Liver (tissue), 9 donors: ENCODE results near the gene VCP. TPM values are rescaled to one million over a fixed set of nuclear protein-coding genes. Genes with fewer than 3 reads are reported as not detected.

Experiments
- DNase-seq: peaks from one replicate; pipeline ENCODE4 v3.0.0-alpha.2; 2017; ENCODE audit warnings: low spot score
- H3K27ac ChIP-seq, 2 donors: one replicate each; pipeline ENCODE4 v1.7.0; 2013; ENCODE audit warnings: inconsistent platforms in 2 of 2, low read length in 2 of 2, control low read depth in 1 of 2, low read depth in 1 of 2, mild to moderate bottlenecking in 1 of 2
- H3K27me3 ChIP-seq, 4 donors: one replicate each; pipeline versions ENCODE4 v1.6.1 to v1.7.0; 2013; ENCODE audit warnings: low read length in 3 of 4, inconsistent platforms in 1 of 4, mild to moderate bottlenecking in 1 of 4, moderate library complexity in 1 of 4; ENCODE audit not compliant: control insufficient read depth in 4 of 4, insufficient read depth in 4 of 4
- H3K36me3 ChIP-seq, 4 donors: one replicate each; pipeline versions ENCODE4 v1.6.1 to v1.7.0; 2013; ENCODE audit warnings: low read length in 3 of 4, mild to moderate bottlenecking in 3 of 4, low read depth in 1 of 4, moderate library complexity in 1 of 4; ENCODE audit not compliant: control insufficient read depth in 4 of 4, insufficient read depth in 3 of 4
- H3K4me1 ChIP-seq, 4 donors: one replicate each; pipeline versions ENCODE4 v1.6.1 to v1.7.0; 2013; ENCODE audit warnings: low read length in 3 of 4, mild to moderate bottlenecking in 3 of 4, moderate library complexity in 1 of 4; ENCODE audit not compliant: control insufficient read depth in 4 of 4, insufficient read depth in 4 of 4
- H3K4me3 ChIP-seq, 3 donors: one replicate each; pipeline versions ENCODE4 v1.6.1 to v1.7.0; 2013; ENCODE audit warnings: low read length in 3 of 3, control low read depth in 1 of 3, low read depth in 1 of 3, mild to moderate bottlenecking in 1 of 3
- H3K9ac ChIP-seq, 2 donors: one replicate each; pipeline ENCODE4 v1.7.0; 2013; ENCODE audit warnings: low read length in 2 of 2, mild to moderate bottlenecking in 2 of 2, moderate library complexity in 2 of 2, control low read depth in 1 of 2, low read depth in 1 of 2
- H3K9me3 ChIP-seq, 4 donors: one replicate each; pipeline versions ENCODE4 v1.6.1 to v1.7.0; 2013; ENCODE audit warnings: low read length in 3 of 4; ENCODE audit not compliant: control insufficient read depth in 4 of 4
- EGR1 ChIP-seq, 2 donors: IDR thresholded peaks; 2 replicates each; pipeline ENCODE4 v1.6.1; 2016 to 2018; ENCODE audit warnings: antibody characterized with exemption in 2 of 2, low read depth in 2 of 2
- FOXA1 ChIP-seq: IDR thresholded peaks from 2 replicates; pipeline ENCODE4 v1.6.1; 2016; ENCODE audit warnings: antibody characterized with exemption
- FOXA2 ChIP-seq: IDR thresholded peaks from 2 replicates; pipeline ENCODE4 v1.6.1; 2016; ENCODE audit warnings: antibody characterized with exemption
- GABPA ChIP-seq, 2 donors: IDR thresholded peaks in 1 of 2; conservative IDR thresholded peaks in 1 of 2; 2 replicates each; pipeline ENCODE4 v1.6.1; 2016; ENCODE audit warnings: antibody characterized with exemption in 2 of 2, mild to moderate bottlenecking in 1 of 2, moderate library complexity in 1 of 2
- HNF4A ChIP-seq, 2 donors: conservative IDR thresholded peaks; 2 replicates each; pipeline ENCODE4 v1.6.1; 2016; ENCODE audit warnings: antibody characterized with exemption in 2 of 2, mild to moderate bottlenecking in 2 of 2
- HNF4G ChIP-seq: IDR thresholded peaks from 2 replicates; pipeline ENCODE4 v1.6.1; 2016; ENCODE audit warnings: antibody characterized with exemption
- JUND ChIP-seq, 2 donors: IDR thresholded peaks; 2 replicates each; pipeline ENCODE4 v1.6.1; 2016; ENCODE audit warnings: antibody characterized with exemption in 2 of 2
- MAX ChIP-seq: IDR thresholded peaks from 2 replicates; pipeline ENCODE4 v1.6.1; 2016; ENCODE audit warnings: antibody characterized with exemption
- NR2F2 ChIP-seq: IDR thresholded peaks from 2 replicates; pipeline ENCODE4 v1.6.1; 2016; ENCODE audit warnings: antibody characterized with exemption
- RAD21 ChIP-seq, 2 donors: IDR thresholded peaks; 2 replicates each; pipeline ENCODE4 v1.6.1; 2016; ENCODE audit warnings: antibody characterized with exemption in 2 of 2, mild to moderate bottlenecking in 2 of 2
- REST ChIP-seq: IDR thresholded peaks from 2 replicates; pipeline ENCODE4 v1.6.1; 2016; ENCODE audit warnings: antibody characterized with exemption, mild to moderate bottlenecking
- RXRA ChIP-seq, 2 donors: IDR thresholded peaks; 2 replicates each; pipeline ENCODE4 v1.6.1; 2017 to 2018; ENCODE audit warnings: antibody characterized with exemption in 2 of 2, mild to moderate bottlenecking in 1 of 2
- SP1 ChIP-seq: IDR thresholded peaks from 2 replicates; pipeline ENCODE4 v1.6.1; 2018; ENCODE audit warnings: antibody characterized with exemption, mild to moderate bottlenecking
- TAF1 ChIP-seq: conservative IDR thresholded peaks from 2 replicates; pipeline ENCODE4 v1.6.1; 2016; ENCODE audit warnings: antibody characterized with exemption, mild to moderate bottlenecking
- YY1 ChIP-seq: IDR thresholded peaks from 2 replicates; pipeline ENCODE4 v1.6.1; 2016; ENCODE audit warnings: antibody characterized with exemption, mild to moderate bottlenecking
- ZBTB33 ChIP-seq: IDR thresholded peaks from 2 replicates; pipeline ENCODE4 v1.6.1; 2016; ENCODE audit warnings: antibody characterized with exemption
- WGBS: extraction: QIAGEN DNeasy Blood & Tissue Kit; methylation state at CpG from one replicate; pipeline ENCODE4 v1.1.7; 2013; 5-methylcytosine and 5-hydroxymethylcytosine counted together
- polyA plus RNA-seq, 2 donors: library from polyadenylated mRNA; stranded (reverse) in 1 of 2; unstranded in 1 of 2; fragments of 200-250 nt in 1 of 2; fragments of >200 nt in 1 of 2; fragmentation: Nextera tagmentation in 1 of 2; extraction: Ambion mirVana in 1 of 2; gene quantifications; one replicate each; pipeline versions ENCODE4 v1.2.1 to v1.2.3, GENCODE V29; 2013 to 2015
- total RNA-seq, 2 donors: library from RNA; depleted of rRNA; stranded (reverse); fragments of >200 nt; gene quantifications; one replicate each; pipeline ENCODE4 v1.2.3, GENCODE V29; 2014
- TF ChIP-seq, protein P1 (sequence below): IDR thresholded peaks from 2 replicates; pipeline ENCODE4 v1.6.1; 2016; ENCODE audit warnings: antibody characterized with exemption
- TF ChIP-seq, protein P2 (sequence below): fragments of 150-350 bp; IDR thresholded peaks from 2 replicates; pipeline ENCODE4 v1.5.1; 2017; ENCODE audit warnings: improper control_type of control experiment, low read depth, low read length; ENCODE audit not compliant: missing input control
- donor health status: healthy.
- donor health status: healthy.
- donor health status: healthy.
- donor health status: healthy.
- donor health status: healthy.

Gene VCP
- total and polyA plus RNA-seq, 4 donors, result 57.6 to 248 (median 153) TPM

DNA sequence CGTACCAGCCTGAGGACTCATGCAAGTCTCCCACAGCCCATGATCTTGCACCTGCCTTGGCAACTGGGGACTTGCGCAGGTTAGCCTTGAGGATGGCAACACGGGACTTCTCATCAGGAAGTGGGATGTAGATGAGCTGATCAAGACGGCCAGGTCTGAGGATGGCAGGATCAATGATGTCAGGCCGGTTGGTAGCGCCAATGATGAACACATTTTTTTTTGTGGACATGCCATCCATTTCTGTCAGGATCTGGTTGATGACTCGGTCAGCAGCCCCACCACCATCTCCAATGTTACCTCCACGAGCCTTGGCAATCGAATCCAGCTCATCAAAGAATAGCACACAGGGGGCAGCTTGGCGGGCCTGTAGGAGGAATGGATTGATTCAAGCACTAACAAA lies 13.0 kb downstream of the VCP start:
- Histone ChIP-seq H3K4me3 (no peak overlapping the region), H3K27ac (no peak overlapping the region), H3K36me3 (peaks cover 43 to 95% (median 90%) of the 10 kb centered on the region in 4 donors), H3K27me3 (no peaks in the 10 kb centered on the region), H3K4me1 (no peaks in the 10 kb centered on the region), H3K9ac (no peak overlapping the region), H3K9me3 (no peaks in the 10 kb centered on the region)
- WGBS, result 96% methylated on average over 10 of the region's 10 CpGs
- TF ChIP-seq FOXA2 (no peak), SP1 (no peak), RXRA (IDR thresholded peaks at IDR 0.05) (no peak), HNF4A (conservative IDR thresholded peaks at IDR 0.05) (no peak), TAF1 (no peak), YY1 (no peak), JUND (IDR thresholded peaks at IDR 0.05) (no peak), HNF4G (no peak), NR2F2 (no peak), RAD21 (IDR thresholded peaks at IDR 0.05) (no peak), MAX (no peak), REST (no peak), GABPA (IDR thresholded peaks at IDR 0.05 in 1 of 2, conservative IDR thresholded peaks at IDR 0.05 in 1 of 2) (no peak), EGR1 (IDR thresholded peaks at IDR 0.05; ENCODE audit: low read depth in 2 of 2) (no peak), FOXA1 (no peak), ZBTB33 (no peak)
- TF ChIP-seq, protein P1, sequence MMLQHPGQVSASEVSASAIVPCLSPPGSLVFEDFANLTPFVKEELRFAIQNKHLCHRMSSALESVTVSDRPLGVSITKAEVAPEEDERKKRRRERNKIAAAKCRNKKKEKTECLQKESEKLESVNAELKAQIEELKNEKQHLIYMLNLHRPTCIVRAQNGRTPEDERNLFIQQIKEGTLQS, result no peak
- TF ChIP-seq, protein P2, sequence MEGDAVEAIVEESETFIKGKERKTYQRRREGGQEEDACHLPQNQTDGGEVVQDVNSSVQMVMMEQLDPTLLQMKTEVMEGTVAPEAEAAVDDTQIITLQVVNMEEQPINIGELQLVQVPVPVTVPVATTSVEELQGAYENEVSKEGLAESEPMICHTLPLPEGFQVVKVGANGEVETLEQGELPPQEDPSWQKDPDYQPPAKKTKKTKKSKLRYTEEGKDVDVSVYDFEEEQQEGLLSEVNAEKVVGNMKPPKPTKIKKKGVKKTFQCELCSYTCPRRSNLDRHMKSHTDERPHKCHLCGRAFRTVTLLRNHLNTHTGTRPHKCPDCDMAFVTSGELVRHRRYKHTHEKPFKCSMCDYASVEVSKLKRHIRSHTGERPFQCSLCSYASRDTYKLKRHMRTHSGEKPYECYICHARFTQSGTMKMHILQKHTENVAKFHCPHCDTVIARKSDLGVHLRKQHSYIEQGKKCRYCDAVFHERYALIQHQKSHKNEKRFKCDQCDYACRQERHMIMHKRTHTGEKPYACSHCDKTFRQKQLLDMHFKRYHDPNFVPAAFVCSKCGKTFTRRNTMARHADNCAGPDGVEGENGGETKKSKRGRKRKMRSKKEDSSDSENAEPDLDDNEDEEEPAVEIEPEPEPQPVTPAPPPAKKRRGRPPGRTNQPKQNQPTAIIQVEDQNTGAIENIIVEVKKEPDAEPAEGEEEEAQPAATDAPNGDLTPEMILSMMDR, result no peak
- no peak for DNase-seq

DNA sequence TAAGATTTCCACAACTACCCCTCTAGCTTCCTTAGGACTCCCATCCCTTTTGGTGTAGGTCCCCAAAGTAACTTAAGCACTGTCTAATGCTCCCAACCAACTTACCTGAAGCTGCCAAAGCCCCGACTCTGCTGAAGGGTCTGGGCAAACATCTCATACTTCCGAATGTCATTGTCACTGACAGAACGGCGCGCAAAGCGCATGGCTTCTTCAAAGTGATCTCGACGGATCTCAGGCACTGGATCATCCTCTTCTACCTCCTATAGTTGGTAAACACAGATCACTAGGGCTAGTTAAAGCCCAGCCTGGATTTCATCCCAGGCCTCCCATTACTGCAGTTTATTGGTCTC lies 15.2 kb downstream of the VCP start:
- Histone ChIP-seq H3K36me3 (peaks cover 34 to 79% (median 74%) of the 10 kb centered on the region in 4 donors), H3K4me3 (no peak overlapping the region), H3K27ac (no peak overlapping the region), H3K9me3 (no peaks in the 10 kb centered on the region), H3K27me3 (no peaks in the 10 kb centered on the region), H3K9ac (no peak overlapping the region), H3K4me1 (no peaks in the 10 kb centered on the region)
- DNase-seq, result no peak
- whole genome bisulfite sequencing, result 97% methylated on average over 8 of the region's 8 CpGs
- TF ChIP-seq REST (no peak), ZBTB33 (no peak), EGR1 (IDR thresholded peaks at IDR 0.05; ENCODE audit: low read depth in 2 of 2) (no peak), YY1 (no peak), FOXA2 (no peak), HNF4A (conservative IDR thresholded peaks at IDR 0.05) (no peak), RAD21 (IDR thresholded peaks at IDR 0.05) (no peak), FOXA1 (no peak), TAF1 (no peak), JUND (IDR thresholded peaks at IDR 0.05) (no peak), SP1 (no peak)
- TF ChIP-seq, protein P1, result no peak
